ENCODE measurements around the gene ZNF654. TPM values are rescaled to one million over a fixed set of nuclear protein-coding genes. Genes with fewer than 3 reads are reported as not detected.
A peak's percentile ranks its signal among the peaks of the same experiment; 100 is the strongest.
"Not testable (repeated sequence)": the region's sequence is repeated elsewhere in the genome, so short reads cannot be mapped to it uniquely, and the experiment has no call there.

ZNF654 gene
- polyA plus RNA-seq, 4 donors = 3.0 to 12.8 (median 5.0) TPM

- peak; percentile 16 to 55 for DNase-seq
- WGBS, 3 donors = 56 to 67% (median 60%) methylated on average over 4 of the region's 4 CpGs
- no peak overlapping the region for H3K4me3 ChIP-seq (ENCODE audit: low read depth in 1 of 3, low read length in 3 of 3)
- H3K27me3 ChIP-seq (ENCODE audit: control insufficient read depth in 3 of 3, insufficient read depth in 3 of 3, low read length in 3 of 3) = no peaks in the 10 kb centered on the region
- no peak for FAIRE-seq
- no peak overlapping the region for H3K27ac ChIP-seq (ENCODE audit: low read depth in 1 of 3, low read length in 2 of 3)
- no peaks in the 10 kb centered on the region for H3K4me1 ChIP-seq (ENCODE audit: control insufficient read depth in 3 of 3, insufficient read depth in 2 of 3, low read depth in 1 of 3, low read length in 2 of 3)
- H3K36me3 ChIP-seq (ENCODE audit: control insufficient read depth in 3 of 3, insufficient read depth in 2 of 3, low read depth in 1 of 3, low read length in 3 of 3) = no peaks in the 10 kb centered on the region
- no peaks in the 10 kb centered on the region for H3K9me3 ChIP-seq (ENCODE audit: control insufficient read depth in 2 of 2, insufficient read depth in 1 of 2, low read depth in 1 of 2, low read length in 1 of 2)
Observed at GRCh38 chr3:88180398-88180999, 121.4 kb downstream of the ZNF654 start.

- 83 to 88% (median 84%) methylated on average over 9 of the region's 9 CpGs for WGBS, 3 donors
- not testable (repeated sequence) for H3K4me1 ChIP-seq (ENCODE audit: control insufficient read depth in 3 of 3, insufficient read depth in 2 of 3, low read depth in 1 of 3, low read length in 2 of 3); H3K36me3 ChIP-seq (ENCODE audit: control insufficient read depth in 3 of 3, insufficient read depth in 2 of 3, low read depth in 1 of 3, low read length in 3 of 3); FAIRE-seq; H3K9me3 ChIP-seq (ENCODE audit: control insufficient read depth in 2 of 2, insufficient read depth in 1 of 2, low read depth in 1 of 2, low read length in 1 of 2); H3K27ac ChIP-seq (ENCODE audit: low read depth in 1 of 3, low read length in 2 of 3); DNase-seq; H3K4me3 ChIP-seq (ENCODE audit: low read depth in 1 of 3, low read length in 3 of 3); H3K27me3 ChIP-seq (ENCODE audit: control insufficient read depth in 3 of 3, insufficient read depth in 3 of 3, low read length in 3 of 3)
Observed at GRCh38 chr3:88182165-88182918, 123.3 kb downstream of the ZNF654 start.

DNA sequence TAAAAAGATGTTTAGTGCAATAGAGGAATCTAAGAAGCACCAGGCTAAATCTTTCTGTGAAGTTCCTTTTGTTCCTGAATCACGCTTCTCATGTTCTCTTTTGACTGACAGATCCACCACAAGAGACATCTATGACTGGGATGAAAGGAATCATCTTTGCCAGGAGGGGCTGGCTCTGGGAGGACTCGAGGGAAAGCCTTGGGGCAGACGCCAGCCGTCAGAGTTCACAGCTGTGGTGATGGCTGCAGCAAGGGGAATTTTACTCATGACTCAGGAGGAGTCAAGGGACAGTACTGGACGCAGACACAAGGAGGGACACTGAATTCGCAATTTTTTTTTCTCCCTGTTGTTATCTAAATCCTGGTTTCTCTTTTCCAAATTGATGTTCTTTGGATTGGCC is 129.4 kb downstream of the ZNF654 start:
- no peak for FAIRE-seq

DNA sequence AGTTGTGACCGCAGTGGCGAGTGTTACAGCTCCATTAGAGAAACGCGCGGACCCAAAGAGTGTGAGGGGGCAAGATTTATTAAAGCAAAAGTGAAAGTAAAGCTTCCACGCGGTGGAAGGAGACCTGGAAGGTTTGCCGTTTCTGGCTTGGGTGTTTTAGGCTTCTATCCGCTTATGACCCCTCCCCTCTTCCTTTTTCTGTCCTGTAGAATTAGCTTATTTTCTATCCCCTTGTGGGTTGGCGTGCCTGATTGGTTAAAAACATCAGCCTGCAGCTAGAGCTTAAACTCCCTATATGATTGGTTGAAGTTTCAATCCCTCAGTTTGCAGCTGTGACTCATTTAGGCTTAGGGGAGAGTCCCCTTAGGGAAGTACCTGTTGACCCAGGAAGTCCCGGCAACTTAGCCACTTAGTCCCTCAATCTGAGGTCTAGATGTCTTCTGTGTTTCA is 130.3 kb downstream of the ZNF654 start:
- Histone ChIP-seq H3K4me1 (ENCODE audit: control insufficient read depth in 3 of 3, insufficient read depth in 2 of 3, low read depth in 1 of 3, low read length in 2 of 3) (no peaks in the 10 kb centered on the region), H3K9me3 (ENCODE audit: control insufficient read depth in 2 of 2, insufficient read depth in 1 of 2, low read depth in 1 of 2, low read length in 1 of 2) (no peaks in the 10 kb centered on the region), H3K27me3 (ENCODE audit: control insufficient read depth in 3 of 3, insufficient read depth in 3 of 3, low read length in 3 of 3) (no peaks in the 10 kb centered on the region), H3K36me3 (ENCODE audit: control insufficient read depth in 3 of 3, insufficient read depth in 2 of 3, low read depth in 1 of 3, low read length in 3 of 3) (no peaks in the 10 kb centered on the region), H3K27ac (ENCODE audit: low read depth in 1 of 3, low read length in 2 of 3) (no peak overlapping the region), H3K4me3 (ENCODE audit: low read depth in 1 of 3, low read length in 3 of 3) (no peak overlapping the region)
- no peak for DNase-seq
- no peak for FAIRE-seq
- WGBS, 3 donors = 86 to 92% (median 88%) methylated on average over 11 of the region's 11 CpGs

More for the DNA sequence above, 129.4 kb downstream of the ZNF654 start:
- no peak for DNase-seq
- H3K27ac ChIP-seq (ENCODE audit: low read depth in 1 of 3, low read length in 2 of 3) = no peak overlapping the region
- no peaks in the 10 kb centered on the region for H3K27me3 ChIP-seq (ENCODE audit: control insufficient read depth in 3 of 3, insufficient read depth in 3 of 3, low read length in 3 of 3)
- no peaks in the 10 kb centered on the region for H3K36me3 ChIP-seq (ENCODE audit: control insufficient read depth in 3 of 3, insufficient read depth in 2 of 3, low read depth in 1 of 3, low read length in 3 of 3)
- H3K4me1 ChIP-seq (ENCODE audit: control insufficient read depth in 3 of 3, insufficient read depth in 2 of 3, low read depth in 1 of 3, low read length in 2 of 3) = no peaks in the 10 kb centered on the region
- no peak overlapping the region for H3K4me3 ChIP-seq (ENCODE audit: low read depth in 1 of 3, low read length in 3 of 3)
- WGBS, 3 donors = 83 to 92% (median 89%) methylated on average over 6 of the region's 6 CpGs
- H3K9me3 ChIP-seq (ENCODE audit: control insufficient read depth in 2 of 2, insufficient read depth in 1 of 2, low read depth in 1 of 2, low read length in 1 of 2) = no peaks in the 10 kb centered on the region

DNA sequence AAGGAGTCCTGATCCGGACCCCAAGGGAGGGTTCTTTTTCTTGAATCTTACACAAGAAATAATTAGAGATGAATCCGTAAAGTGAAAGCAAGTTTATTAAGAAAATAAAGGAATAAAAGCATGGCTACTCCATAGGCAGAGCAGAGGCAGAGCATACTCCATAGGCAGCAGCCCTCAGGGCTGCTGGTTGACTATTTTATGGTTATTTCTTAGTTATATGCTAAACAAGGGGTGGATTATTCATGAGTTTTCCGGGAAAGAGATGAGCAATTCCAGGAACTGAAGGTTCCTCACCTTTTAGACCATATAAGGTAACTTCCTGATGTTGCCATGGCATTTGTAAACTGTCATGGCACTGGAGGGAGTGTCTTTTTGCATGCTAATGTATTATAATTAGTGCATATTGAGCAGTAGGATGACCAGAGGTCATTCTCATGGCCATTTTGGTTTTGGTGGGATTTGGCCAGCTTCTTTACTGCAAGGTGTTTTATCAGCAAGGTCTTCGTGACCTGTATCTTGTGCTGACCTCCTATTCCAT is 132.9 kb downstream of the ZNF654 start:
- 72 to 75% (median 74%) methylated on average over 4 of the region's 4 CpGs for WGBS, 3 donors
- no peak for FAIRE-seq
- DNase-seq = no peak
- Histone ChIP-seq H3K4me1 (ENCODE audit: control insufficient read depth in 3 of 3, insufficient read depth in 2 of 3, low read depth in 1 of 3, low read length in 2 of 3) (no peaks in the 10 kb centered on the region), H3K27ac (ENCODE audit: low read depth in 1 of 3, low read length in 2 of 3) (no peak overlapping the region), H3K36me3 (ENCODE audit: control insufficient read depth in 3 of 3, insufficient read depth in 2 of 3, low read depth in 1 of 3, low read length in 3 of 3) (no peaks in the 10 kb centered on the region), H3K4me3 (ENCODE audit: low read depth in 1 of 3, low read length in 3 of 3) (no peak overlapping the region), H3K9me3 (ENCODE audit: control insufficient read depth in 2 of 2, insufficient read depth in 1 of 2, low read depth in 1 of 2, low read length in 1 of 2) (no peaks in the 10 kb centered on the region), H3K27me3 (ENCODE audit: control insufficient read depth in 3 of 3, insufficient read depth in 3 of 3, low read length in 3 of 3) (no peaks in the 10 kb centered on the region)

DNA sequence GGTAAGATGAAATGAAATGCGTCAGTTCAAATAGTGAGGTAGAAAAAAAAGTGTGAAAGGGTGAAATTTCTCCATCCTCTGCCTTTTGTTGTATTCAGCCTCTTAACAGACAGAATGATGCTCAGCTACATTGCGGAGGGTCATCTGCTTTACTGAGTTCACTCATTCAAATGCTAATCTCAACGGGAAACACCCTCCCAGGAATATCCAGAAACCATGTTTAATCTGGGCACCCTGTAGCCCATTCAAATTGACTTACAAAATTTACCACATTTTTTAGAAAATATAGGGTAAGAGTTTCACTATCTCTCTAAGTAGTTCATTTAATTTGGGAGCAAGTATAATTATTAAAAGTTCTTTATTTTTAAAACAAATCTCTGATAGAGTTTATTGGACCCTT is 133.6 kb downstream of the ZNF654 start:
- no peaks in the 10 kb centered on the region for H3K4me1 ChIP-seq (ENCODE audit: control insufficient read depth in 3 of 3, insufficient read depth in 2 of 3, low read depth in 1 of 3, low read length in 2 of 3)
- no peak for DNase-seq
- no peak overlapping the region for H3K4me3 ChIP-seq (ENCODE audit: low read depth in 1 of 3, low read length in 3 of 3)
- no peaks in the 10 kb centered on the region for H3K27me3 ChIP-seq (ENCODE audit: control insufficient read depth in 3 of 3, insufficient read depth in 3 of 3, low read length in 3 of 3)
- 53 to 72% (median 69%) methylated on average over 3 of the region's 3 CpGs for WGBS, 3 donors
- FAIRE-seq = no peak
- H3K9me3 ChIP-seq (ENCODE audit: control insufficient read depth in 2 of 2, insufficient read depth in 1 of 2, low read depth in 1 of 2, low read length in 1 of 2) = no peaks in the 10 kb centered on the region
- H3K36me3 ChIP-seq (ENCODE audit: control insufficient read depth in 3 of 3, insufficient read depth in 2 of 3, low read depth in 1 of 3, low read length in 3 of 3) = no peaks in the 10 kb centered on the region
- H3K27ac ChIP-seq (ENCODE audit: low read depth in 1 of 3, low read length in 2 of 3) = no peak overlapping the region

Other genes starting within 250 kb of the ZNF654 start
- gene CGGBP1, start 250 bp upstream of the ZNF654 start, polyA plus RNA-seq = 10 to 100 TPM; 29.2 to 72.2 (median 36.0) TPM
- 10 to 100 TPM in 2 of 4 donors, 1 to 10 TPM in 2; 7.8 to 18.7 (median 12.0) TPM for gene C3orf38, start 90.7 kb downstream of the ZNF654 start, polyA plus RNA-seq